Hepatocyte (in vitro differentiated cells): Measurements from ENCODE around the gene CASD1. TPM values are rescaled to one million over a fixed set of nuclear protein-coding genes. Genes with fewer than 3 reads are reported as not detected.

Source experiments
- DNase-seq: peaks from one replicate; pipeline ENCODE4 v3.0.0-alpha.2; 2016; ENCODE audit warnings: low spot score
- H2AFZ ChIP-seq: fragments of 200-600 bp; sonication (generic); 2 replicates; pipeline ENCODE4 v1.6.0; 2016; ENCODE audit warnings: antibody characterized with exemption, mild to moderate bottlenecking
- H3K27ac ChIP-seq: fragments of 200-600 bp; sonication (generic); 2 replicates; pipeline ENCODE4 v1.5.1; 2016; ENCODE audit warnings: mild to moderate bottlenecking
- H3K27me3 ChIP-seq: fragments of 200-600 bp; sonication (generic); 2 replicates; pipeline ENCODE4 v1.6.1; 2016
- H3K36me3 ChIP-seq: fragments of 200-600 bp; sonication (generic); replicated peaks from 2 replicates; pipeline ENCODE4 v1.5.1; 2016; ENCODE audit warnings: low read depth; ENCODE audit not compliant: insufficient read depth
- H3K4me1 ChIP-seq: fragments of 200-600 bp; sonication (generic); 2 replicates; pipeline ENCODE4 v1.5.1; 2016; ENCODE audit warnings: mild to moderate bottlenecking, moderate library complexity; ENCODE audit not compliant: insufficient read depth
- H3K4me2 ChIP-seq: fragments of 200-600 bp; sonication (generic); 2 replicates; pipeline ENCODE4 v1.6.0; 2016
- H3K4me3 ChIP-seq: fragments of 200-600 bp; sonication (generic); 2 replicates; pipeline ENCODE4 v1.5.1; 2016; ENCODE audit warnings: mild to moderate bottlenecking
- H3K79me2 ChIP-seq: fragments of 200-600 bp; sonication (generic); 2 replicates; pipeline ENCODE4 v1.6.0; 2017; ENCODE audit warnings: mild to moderate bottlenecking
- H3K9me2 ChIP-seq: fragments of 200-600 bp; sonication (generic); replicated peaks from 2 replicates; pipeline ENCODE4 v1.6.0; 2017; ENCODE audit warnings: mild to moderate bottlenecking; ENCODE audit not compliant: insufficient read depth
- H3K9me3 ChIP-seq: fragments of 200-600 bp; sonication (generic); 2 replicates; pipeline ENCODE4 v1.5.1; 2016; ENCODE audit warnings: low read depth, mild to moderate bottlenecking
- H4K20me1 ChIP-seq: fragments of 200-600 bp; sonication (generic); 2 replicates; pipeline ENCODE4 v1.6.0; 2016; ENCODE audit warnings: mild to moderate bottlenecking; ENCODE audit not compliant: insufficient read depth, poor library complexity, severe bottlenecking
- EZH2 ChIP-seq: fragments of 200-600 bp; sonication (generic); IDR thresholded peaks from 2 replicates; pipeline ENCODE4 v1.6.1; 2016; ENCODE audit warnings: antibody characterized with exemption, mild to moderate bottlenecking, borderline replicate concordance
- EZH2phosphoT487 ChIP-seq: fragments of 200-600 bp; sonication (generic); IDR thresholded peaks from one replicate; pipeline ENCODE4 v1.6.1; 2018; ENCODE audit warnings: antibody characterized with exemption, mild to moderate bottlenecking, low read depth, moderate library complexity; ENCODE audit not compliant: unreplicated experiment, severe bottlenecking
- WGBS: methylation state at CpG from one replicate; pipeline ENCODE4 v1.1.6; 2016; ENCODE audit warnings: low lambda C conversion rate; ENCODE audit errors: missing lambda C conversion rate; 5-methylcytosine and 5-hydroxymethylcytosine counted together
- polyA plus RNA-seq: library from polyadenylated mRNA; unstranded; fragments of >200 nt; fragmentation: Nextera tagmentation; extraction: Ambion mirVana; gene quantifications from 2 replicates; pipeline ENCODE4 v1.2.1, GENCODE V29; 2016
- total RNA-seq: library from RNA; depleted of rRNA; stranded (reverse); fragments of >200 nt; gene quantifications from 2 replicates; pipeline ENCODE4 v1.2.3, GENCODE V29; 2014
- TF ChIP-seq, protein P1 (sequence below): fragments of 200-600 bp; sonication (generic); IDR thresholded peaks from 2 replicates; pipeline ENCODE4 v1.5.1; 2016; ENCODE audit warnings: antibody characterized with exemption, mild to moderate bottlenecking; ENCODE audit not compliant: poor library complexity

The CASD1 gene
- total and polyA plus RNA-seq, 2 experiments from 2014 or later: 13.7 to 43.3 TPM

GRCh38 chr7:94512735-94513564 lies 3.3 kb downstream of the CASD1 start:
- H4K20me1 ChIP-seq: peaks cover 3% of the 10 kb centered on the region
- H3K27ac ChIP-seq: peak overlapping the region; percentile 56
- TF ChIP-seq EZH2: no peak
- TF ChIP-seq EZH2phosphoT487: no peak
- TF ChIP-seq, protein P1, sequence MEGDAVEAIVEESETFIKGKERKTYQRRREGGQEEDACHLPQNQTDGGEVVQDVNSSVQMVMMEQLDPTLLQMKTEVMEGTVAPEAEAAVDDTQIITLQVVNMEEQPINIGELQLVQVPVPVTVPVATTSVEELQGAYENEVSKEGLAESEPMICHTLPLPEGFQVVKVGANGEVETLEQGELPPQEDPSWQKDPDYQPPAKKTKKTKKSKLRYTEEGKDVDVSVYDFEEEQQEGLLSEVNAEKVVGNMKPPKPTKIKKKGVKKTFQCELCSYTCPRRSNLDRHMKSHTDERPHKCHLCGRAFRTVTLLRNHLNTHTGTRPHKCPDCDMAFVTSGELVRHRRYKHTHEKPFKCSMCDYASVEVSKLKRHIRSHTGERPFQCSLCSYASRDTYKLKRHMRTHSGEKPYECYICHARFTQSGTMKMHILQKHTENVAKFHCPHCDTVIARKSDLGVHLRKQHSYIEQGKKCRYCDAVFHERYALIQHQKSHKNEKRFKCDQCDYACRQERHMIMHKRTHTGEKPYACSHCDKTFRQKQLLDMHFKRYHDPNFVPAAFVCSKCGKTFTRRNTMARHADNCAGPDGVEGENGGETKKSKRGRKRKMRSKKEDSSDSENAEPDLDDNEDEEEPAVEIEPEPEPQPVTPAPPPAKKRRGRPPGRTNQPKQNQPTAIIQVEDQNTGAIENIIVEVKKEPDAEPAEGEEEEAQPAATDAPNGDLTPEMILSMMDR: no peak
- DNase-seq: no peak
- H3K4me3 ChIP-seq: no peak overlapping the region
- no peaks in the 10 kb centered on the region for H3K9me2 ChIP-seq
- H3K27me3 ChIP-seq: no peaks in the 10 kb centered on the region
- H2AFZ ChIP-seq: no peak overlapping the region
- no peaks in the 10 kb centered on the region for H3K36me3 ChIP-seq
- WGBS: 63% methylated on average over 11 of the region's 11 CpGs
- H3K9me3 ChIP-seq: no peaks in the 10 kb centered on the region
- H3K4me2 ChIP-seq: peak overlapping the region; percentile 82
- H3K4me1 ChIP-seq: peaks cover 39% of the 10 kb centered on the region
- H3K79me2 ChIP-seq: peaks cover 78% of the 10 kb centered on the region

DNA sequence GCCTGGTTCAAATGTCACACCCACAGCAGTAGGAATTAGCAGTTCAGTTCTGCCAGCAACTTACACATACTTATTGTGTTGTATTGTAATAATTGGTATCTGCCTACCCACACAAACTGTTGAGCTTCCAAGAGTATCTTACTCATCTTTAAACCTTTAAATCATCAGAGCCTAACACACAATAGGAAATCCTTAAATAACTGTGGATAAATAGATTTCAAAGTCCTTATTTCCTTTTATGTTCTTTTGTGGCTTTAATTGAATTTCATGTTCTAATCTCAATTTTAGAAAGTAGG lies 3.9 kb downstream of the CASD1 start:
- peak overlapping the region; percentile 82 for H3K4me2 ChIP-seq
- no peak overlapping the region for H2AFZ ChIP-seq
- H3K9me2 ChIP-seq: no peaks in the 10 kb centered on the region
- H3K27me3 ChIP-seq: no peaks in the 10 kb centered on the region
- no peak for DNase-seq
- H3K36me3 ChIP-seq: no peaks in the 10 kb centered on the region
- H3K4me3 ChIP-seq: no peak overlapping the region
- no peak for TF ChIP-seq EZH2phosphoT487
- TF ChIP-seq EZH2: no peak
- TF ChIP-seq, protein P1: no peak
- H4K20me1 ChIP-seq: peaks cover 3% of the 10 kb centered on the region
- H3K79me2 ChIP-seq: peaks cover 78% of the 10 kb centered on the region
- H3K9me3 ChIP-seq: no peaks in the 10 kb centered on the region
- peak overlapping the region; percentile 13 for H3K27ac ChIP-seq
- peaks cover 39% of the 10 kb centered on the region for H3K4me1 ChIP-seq

DNA sequence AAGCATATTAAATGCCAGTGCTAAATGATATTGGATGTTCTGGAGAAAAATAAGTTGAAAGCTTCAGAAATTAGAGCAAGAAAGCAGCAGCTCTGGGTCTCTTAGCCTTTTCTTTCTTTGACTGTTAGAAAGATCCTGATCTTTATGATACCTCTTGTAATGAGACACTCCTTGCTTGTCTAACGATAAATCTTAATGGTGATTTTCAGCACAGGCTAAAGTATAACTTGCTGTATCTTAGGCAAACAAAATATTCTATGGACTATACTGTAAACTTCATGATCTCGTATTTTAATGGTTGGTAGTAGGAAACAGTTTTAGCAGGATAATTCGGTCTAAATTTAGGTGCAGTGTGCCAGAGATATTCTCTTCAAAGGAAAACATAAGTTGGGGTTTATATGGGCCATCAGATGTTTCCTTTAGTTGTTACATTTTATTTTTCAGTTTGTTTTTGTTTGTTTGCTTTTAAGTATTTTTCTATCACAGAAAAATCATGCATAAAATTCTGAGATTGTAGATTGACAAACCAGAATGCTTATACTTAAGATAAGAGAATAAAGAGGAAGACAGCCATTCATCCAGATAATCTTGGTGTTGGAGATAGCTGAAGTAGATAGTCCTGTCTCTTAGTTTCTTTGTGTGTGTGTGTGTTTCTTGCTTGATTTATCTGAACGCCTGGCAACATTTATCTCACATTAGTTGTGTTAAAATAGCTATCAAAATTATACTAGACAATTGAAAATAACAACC lies 4.7 kb downstream of the CASD1 start:
- no peak for DNase-seq
- Histone ChIP-seq H3K4me3 (no peak overlapping the region), H3K4me1 (peaks cover 39% of the 10 kb centered on the region), H3K27ac (peak overlapping the region; percentile 19), H3K9me3 (no peaks in the 10 kb centered on the region), H3K36me3 (no peaks in the 10 kb centered on the region), H4K20me1 (peaks cover 3% of the 10 kb centered on the region), H3K79me2 (peaks cover 79% of the 10 kb centered on the region), H3K4me2 (peak overlapping the region; percentile 82), H2AFZ (no peak overlapping the region), H3K27me3 (no peaks in the 10 kb centered on the region), H3K9me2 (no peaks in the 10 kb centered on the region)
- WGBS: 21% methylated on average over 4 of the region's 4 CpGs
- TF ChIP-seq, protein P1: no peak
- TF ChIP-seq EZH2 (no peak), EZH2phosphoT487 (no peak)
